ENCODE data around the gene RPTOR. TPM values are rescaled to one million over a fixed set of nuclear protein-coding genes. Genes with fewer than 3 reads are reported as not detected.

Gene RPTOR
- total RNA-seq, 1 experiment from 2014 or later = 19.7 TPM

DNA sequence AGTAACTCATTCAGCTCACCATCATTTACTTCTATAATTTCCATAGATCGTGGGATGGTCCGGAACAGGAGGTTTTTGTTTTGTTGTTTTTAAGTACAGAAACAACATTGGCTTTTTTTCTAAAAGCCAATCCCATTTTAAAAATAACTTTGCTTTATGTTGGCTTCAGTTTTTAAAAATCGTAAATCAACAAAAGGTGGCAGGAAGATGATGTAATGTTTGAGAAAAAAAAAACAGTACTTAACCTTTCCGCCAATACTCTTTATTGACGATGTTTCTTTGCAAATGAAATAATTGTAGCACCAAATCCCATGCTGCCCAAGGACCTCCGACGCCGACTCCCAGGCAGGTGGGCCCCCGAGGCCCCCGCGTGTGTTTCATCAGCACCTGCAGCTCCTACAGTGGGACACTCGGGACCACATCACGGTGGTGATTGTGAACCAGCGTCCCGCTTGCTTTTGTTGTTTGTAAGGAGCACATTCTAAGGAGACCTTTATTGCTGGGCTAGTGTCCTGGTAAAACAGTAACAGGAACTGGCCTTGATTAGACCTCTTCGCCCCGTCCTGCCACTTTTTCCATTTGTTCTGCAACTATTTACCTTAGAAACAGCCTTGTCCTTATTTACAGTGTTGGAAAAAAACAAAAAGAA, 306.8 kb downstream of the RPTOR start:
- DNase-seq (ENCODE audit: extremely low read depth, low read depth) = no peak

DNA sequence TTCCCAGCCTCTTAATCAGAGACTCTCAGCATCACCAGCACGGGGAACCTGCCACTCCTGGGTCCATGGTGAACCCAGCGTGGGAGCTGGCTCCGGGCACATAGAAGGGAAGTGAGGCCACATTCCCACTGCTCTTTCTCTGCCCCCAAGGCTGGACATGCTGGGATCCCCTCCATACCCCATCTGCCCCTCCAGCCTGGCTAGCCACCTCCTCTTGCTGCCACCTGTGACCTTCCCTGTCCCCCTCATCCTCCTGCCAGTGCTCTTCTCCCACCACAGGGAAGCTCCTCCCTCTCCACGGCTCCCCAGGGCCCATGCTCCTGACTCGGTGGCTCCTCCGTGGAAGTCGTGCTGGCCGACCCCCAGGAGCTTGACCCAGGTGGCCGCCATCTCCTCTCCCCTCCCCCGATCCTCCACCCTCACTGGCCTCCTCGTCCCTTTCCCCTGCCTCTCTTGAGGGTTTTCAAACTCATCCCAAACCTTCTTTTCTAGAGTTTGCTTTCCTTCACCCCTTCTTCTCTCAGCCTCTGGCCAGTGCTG, 307.9 kb downstream of the RPTOR start:
- DNase-seq (ENCODE audit: extremely low read depth, low read depth) = no peak

- DNase-seq (ENCODE audit: extremely low read depth, low read depth) = no peak
Measured at GRCh38 chr17:80853076-80853475, 308.4 kb downstream of the RPTOR start.

DNA sequence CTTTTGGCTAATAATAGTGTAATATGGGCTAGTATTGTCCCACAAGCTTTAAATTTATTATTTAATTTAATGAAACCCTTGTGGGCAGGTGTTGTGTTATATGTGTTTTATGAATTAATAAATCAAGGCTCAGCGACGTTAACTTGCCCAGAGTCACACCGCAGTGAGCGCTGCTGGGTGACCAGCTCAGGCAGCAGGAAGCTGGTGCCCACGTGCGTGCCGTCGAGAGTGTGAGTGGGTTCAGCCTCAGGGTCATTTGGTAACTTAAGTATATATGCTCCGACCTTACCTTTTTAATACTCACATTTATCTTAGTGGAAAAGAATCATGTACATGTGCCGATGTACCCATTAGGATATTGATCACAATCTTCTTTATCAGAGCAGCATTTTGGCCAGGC, 309.6 kb downstream of the RPTOR start:
- no peak for DNase-seq (ENCODE audit: extremely low read depth, low read depth)

DNA sequence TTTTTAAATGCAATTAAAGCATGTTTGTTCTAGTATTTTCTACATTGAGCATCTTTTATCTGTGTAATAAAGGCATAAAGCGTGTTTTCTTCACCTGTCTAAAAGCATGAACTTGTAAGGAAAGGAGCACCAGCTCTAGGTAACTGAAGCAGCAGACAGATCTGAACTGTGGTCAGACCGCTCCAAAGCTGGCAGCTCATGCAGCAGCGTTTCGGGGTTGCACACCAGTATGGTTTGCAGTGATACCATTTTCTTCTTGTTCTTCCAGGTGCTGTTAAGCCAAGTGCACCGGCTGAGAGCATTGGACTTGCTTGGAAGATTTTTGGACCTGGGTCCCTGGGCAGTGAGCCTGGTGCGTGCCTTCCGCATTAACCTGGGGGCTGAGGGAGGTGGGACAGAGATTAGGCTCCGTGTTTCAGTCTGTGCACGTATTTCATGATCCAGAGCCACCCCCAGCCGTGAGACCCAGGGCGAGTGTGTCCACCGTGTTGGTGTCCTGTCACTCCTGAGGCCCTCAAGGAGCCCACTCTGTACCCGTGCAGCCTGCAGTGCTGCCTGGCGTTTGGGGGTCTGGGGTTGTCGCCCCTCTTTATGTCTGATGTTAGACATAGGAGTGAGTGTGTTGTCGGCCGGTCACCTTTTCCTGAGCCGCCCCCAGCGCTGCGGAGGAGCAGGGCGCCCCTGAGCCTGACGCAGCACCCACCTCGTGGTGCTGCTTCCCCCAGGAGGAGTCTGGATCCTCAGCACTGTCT, 310.7 kb downstream of the RPTOR start:
- DNase-seq (ENCODE audit: extremely low read depth, low read depth) = no peak

GRCh38 chr17:80855948-80856862, 311.6 kb downstream of the RPTOR start:
- DNase-seq (ENCODE audit: extremely low read depth, low read depth) = peak; percentile 92

DNA sequence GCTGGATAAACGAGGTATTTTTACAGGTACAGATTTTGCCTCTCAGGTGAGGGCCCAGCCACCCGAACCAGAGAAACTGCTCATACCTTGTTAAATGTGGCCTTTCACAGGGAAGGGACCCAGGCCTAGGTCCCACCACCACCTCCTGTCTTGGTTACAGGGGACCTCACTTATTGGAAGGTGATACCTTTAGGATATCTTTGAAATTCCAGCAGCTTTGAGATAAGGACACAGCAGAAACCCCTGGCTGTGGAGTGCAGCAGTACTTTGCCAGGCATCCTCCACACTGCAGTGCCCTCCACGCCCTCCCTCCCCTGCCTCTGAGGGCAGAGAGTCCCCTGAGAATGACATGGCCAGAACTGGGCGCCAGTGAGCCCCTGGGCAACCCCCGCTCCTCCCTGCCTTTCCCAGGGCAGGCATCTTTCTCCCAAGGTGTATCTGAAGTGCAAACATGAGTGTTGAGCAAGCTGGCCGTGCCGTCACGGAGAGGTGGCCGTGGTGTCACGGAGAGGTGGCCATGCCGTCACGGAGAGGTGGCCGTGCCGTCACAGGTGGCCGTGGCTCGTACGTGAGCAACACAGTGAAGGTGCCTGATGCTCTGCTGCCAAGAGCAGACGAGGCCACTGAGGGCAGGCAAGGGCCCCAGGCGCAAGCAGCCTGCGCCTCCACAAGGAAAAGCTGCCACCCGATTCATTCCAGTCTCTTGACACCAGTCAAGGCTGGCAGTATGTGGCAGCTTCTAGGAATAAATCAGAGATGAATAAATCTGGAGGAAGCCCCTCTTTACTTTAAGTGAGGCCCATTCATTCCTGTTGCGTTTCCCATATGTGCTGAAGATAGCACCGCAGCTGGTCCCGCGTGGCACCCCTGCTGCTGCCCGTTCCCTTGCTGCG, 312.5 kb downstream of the RPTOR start:
- no peak for DNase-seq (ENCODE audit: extremely low read depth, low read depth)

DNA sequence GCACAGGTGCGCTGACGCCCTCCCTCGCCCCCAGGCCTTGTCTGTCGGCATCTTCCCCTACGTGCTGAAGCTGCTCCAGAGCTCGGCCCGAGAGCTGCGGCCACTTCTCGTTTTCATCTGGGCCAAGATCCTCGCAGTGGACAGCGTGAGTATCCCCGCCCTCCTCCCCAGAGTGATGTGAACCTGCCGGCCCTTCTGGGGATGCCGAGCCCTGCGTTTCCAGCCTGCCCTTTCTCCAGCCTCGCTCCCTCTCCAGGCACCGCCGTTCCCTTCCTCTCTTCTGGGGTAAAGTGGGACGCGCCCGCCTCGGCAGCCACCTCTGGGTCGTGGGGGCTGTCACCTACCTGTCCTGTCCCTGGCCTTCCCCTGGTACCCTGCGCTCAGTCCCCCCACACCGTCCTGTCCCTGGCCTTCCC, 313.1 kb downstream of the RPTOR start:
- DNase-seq (ENCODE audit: extremely low read depth, low read depth) = no peak

GRCh38 chr17:80858301-80859001, 313.8 kb downstream of the RPTOR start:
- DNase-seq (ENCODE audit: extremely low read depth, low read depth) = no peak

- no peak for DNase-seq (ENCODE audit: extremely low read depth, low read depth)
Measured at GRCh38 chr17:80859002-80859941, 314.6 kb downstream of the RPTOR start.

- no peak for DNase-seq (ENCODE audit: extremely low read depth, low read depth)
Measured at GRCh38 chr17:80860101-80860671, 315.5 kb downstream of the RPTOR start.

- DNase-seq (ENCODE audit: extremely low read depth, low read depth) = no peak
Measured at GRCh38 chr17:80860703-80861417, 316.2 kb downstream of the RPTOR start.

DNA sequence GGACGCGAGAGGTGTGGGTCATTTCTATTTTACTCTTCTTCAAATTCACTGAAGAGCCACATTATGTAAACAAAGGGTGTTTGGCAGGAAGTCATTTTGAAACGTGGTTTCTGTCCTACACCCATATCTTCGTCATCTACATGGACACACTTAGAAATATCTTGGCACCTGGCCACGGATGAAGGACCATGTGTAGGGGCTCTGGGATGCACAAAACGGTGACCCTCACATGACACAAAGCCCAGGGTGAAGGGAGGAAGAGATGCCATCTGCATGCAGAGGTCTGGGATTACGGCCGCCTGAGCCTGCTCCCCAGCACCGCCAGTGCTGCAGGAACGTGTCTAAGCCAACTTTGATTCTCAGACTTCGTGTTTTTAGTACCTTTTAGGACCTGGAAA, 316.8 kb downstream of the RPTOR start:
- DNase-seq (ENCODE audit: extremely low read depth, low read depth) = no peak

GRCh38 chr17:80861892-80862291, 317.3 kb downstream of the RPTOR start:
- no peak for DNase-seq (ENCODE audit: extremely low read depth, low read depth)

DNA sequence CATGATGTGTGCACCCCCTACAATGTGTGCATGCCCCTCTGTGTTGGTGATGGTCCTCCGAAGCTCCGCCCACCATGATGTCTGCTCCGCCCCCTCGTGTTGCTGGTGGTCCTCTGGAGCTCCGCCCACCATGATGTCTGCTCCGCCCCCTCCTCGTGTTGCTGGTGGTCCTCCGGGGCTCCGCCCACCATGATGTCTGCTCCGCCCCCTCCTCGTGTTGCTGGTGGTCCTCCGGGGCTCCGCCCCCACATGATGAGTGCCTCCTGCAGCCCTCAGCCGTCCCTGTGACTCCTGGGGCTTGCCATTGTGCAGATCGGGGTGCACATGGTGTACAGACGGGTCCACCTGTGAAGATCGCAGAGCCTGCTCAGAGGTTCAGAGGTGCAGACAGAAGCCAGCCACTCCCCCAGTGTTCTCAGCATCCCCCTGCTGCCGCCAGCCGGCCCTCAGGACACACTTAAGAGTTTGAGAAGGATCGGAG, 317.9 kb downstream of the RPTOR start:
- no peak for DNase-seq (ENCODE audit: extremely low read depth, low read depth)

- no peak for DNase-seq (ENCODE audit: extremely low read depth, low read depth)
Measured at GRCh38 chr17:80862978-80863377, 318.3 kb downstream of the RPTOR start.

GRCh38 chr17:80863626-80864025, 319.0 kb downstream of the RPTOR start:
- no peak for DNase-seq (ENCODE audit: extremely low read depth, low read depth)
